COLO829 (cell line): Measurements from ENCODE around the gene NR2E1.

ENCODE experiments used
- DNase-seq: peaks from one replicate; pipeline ENCODE4 v3.0.0; 2012; ENCODE audit warnings: low spot score

Gene NR2E1

GRCh38 chr6:108171918-108172516, 6.2 kb downstream of the NR2E1 start:
- DNase-seq: no peak

- no peak for DNase-seq
Measured at GRCh38 chr6:108174371-108175175, 8.8 kb downstream of the NR2E1 start.

GRCh38 chr6:108175176-108175591, 9.4 kb downstream of the NR2E1 start:
- DNase-seq: no peak

DNA sequence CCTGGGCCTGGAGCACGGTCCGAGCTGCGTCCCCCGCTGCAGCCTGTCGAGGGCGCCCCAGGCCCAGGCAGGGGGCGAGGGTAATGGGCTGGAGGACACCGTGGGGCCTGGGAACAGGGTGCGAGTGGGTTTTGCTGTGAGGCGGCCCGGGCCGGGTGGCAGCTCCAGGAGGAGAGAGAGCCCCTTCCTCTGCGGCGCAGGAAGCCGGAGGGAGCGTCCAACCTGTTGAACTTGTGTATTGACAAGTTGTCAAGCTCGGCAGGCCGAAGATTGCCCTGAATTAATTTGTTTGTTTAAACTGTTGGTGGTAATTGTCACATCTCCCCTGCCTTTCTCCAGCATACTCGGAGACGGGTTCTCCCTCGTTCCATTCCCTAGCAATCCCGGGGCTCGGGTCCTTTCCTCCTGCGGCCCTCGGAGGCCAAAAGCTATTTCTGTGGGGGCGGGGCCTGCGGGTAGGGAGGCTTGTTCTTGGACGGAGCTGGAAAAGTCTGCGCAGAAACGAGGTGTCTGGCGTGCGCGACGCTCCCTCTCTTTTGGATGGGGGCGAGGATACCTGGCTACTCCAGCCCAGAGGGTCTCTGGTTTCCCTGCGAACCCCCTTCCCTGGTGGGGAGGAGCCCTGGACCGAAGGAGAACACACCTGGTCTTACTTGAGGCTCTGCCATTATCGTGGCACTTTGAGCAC, 9.9 kb downstream of the NR2E1 start:
- DNase-seq: no peak

DNA sequence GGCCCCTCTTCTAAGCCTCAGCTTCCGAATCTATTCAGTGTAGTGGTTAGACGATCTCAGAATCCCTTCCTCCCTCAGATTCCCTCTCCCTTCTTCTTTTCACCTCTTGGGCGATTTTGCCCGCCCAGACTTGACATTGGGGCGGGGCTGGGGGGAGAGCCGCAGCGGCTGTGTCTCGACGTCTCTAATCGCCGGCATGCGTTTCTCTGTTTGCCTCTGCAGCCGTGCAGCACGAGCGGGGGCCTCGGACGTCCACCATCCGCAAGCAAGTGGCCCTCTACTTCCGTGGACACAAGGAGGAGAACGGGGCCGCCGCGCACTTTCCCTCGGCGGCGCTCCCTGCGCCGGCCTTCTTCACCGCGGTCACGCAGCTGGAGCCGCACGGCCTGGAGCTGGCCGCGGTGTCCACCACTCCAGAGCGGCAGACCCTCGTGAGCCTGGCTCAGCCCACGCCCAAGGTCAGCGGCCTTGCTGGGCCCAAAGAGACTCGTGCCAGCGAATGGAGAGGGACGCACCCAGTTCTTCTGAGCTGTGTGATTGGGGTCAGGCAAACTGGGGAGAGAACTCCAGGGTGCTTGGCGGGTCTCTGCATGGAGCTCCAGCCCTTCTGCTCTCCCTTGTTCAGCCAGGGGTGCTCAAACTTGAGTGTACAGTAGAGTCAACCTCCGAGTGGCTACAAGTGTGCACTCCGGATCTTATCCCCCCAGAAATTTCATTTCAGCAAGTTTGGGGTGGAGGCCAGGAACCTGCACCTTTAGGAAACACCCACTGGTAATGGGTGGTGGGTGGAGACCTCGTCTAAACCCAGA, 10.7 kb downstream of the NR2E1 start:
- no peak for DNase-seq

DNA sequence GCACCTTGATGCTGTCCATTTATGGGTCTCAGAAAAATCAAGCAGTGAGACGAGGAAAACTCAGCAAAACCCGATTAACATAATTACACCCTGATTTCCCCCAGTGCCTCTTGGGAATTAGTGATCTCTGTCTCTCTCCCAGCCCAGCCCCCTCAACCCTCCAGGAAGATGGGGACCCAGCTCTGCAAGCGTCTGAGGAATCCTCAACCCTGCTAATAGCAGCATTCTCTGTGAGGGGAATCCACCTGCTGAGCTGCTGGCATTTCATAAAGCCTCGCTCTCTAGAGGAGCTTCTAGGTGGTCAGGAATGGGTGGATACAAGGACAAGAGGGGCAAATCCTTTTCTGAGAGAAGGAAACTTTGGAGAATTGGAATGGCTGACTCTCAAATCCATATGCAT, 13.9 kb downstream of the NR2E1 start:
- no peak for DNase-seq

- no peak for DNase-seq
Measured at GRCh38 chr6:108180266-108180665, 14.4 kb downstream of the NR2E1 start.

- no peak for DNase-seq
Measured at GRCh38 chr6:108180776-108181175, 15.0 kb downstream of the NR2E1 start.

DNA sequence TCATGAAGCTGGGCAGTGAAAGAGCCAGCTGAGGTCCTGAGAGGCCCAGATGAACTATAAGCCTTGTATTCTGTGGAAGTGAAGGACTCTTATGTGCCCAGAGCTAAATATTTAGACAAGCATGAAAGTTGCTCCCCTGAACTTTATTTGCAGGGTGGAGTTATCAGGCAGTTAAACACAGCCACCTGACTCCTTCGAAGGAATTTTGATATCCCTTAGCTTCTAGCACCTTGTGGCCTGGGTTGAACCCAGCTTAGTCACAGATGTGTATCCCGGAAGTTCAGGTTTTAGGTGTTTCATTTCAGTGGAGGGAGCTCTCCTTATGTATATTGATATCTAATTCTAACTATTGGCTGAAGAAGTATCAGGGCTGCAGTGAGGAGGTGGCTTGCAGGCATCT, 20.4 kb downstream of the NR2E1 start:
- DNase-seq: no peak

DNA sequence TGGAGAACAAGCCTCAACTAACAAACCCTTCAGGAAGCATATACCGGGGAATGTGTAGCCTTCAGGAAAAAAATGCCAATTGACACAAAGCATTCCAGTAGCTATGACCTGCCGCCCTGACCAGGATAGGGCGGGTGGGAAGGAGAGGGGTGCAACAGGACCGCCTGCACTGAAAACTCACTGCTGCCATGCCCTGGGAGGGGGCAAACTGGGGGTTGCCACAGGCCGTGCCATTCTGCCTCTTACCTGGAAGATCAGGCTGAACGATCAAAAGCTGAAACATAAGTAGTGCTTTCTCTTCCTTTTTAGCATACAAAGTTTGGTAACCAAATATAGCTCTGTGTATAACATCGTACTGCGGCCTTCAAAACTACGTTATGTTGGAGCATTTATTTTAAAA, 21.7 kb downstream of the NR2E1 start:
- no peak for DNase-seq

GRCh38 chr6:108193131-108193530, 27.3 kb downstream of the NR2E1 start:
- no peak for DNase-seq

- no peak for DNase-seq
Measured at GRCh38 chr6:108193835-108194234, 28.0 kb downstream of the NR2E1 start.

- DNase-seq: no peak
Measured at GRCh38 chr6:108194503-108194902, 28.7 kb downstream of the NR2E1 start.

DNA sequence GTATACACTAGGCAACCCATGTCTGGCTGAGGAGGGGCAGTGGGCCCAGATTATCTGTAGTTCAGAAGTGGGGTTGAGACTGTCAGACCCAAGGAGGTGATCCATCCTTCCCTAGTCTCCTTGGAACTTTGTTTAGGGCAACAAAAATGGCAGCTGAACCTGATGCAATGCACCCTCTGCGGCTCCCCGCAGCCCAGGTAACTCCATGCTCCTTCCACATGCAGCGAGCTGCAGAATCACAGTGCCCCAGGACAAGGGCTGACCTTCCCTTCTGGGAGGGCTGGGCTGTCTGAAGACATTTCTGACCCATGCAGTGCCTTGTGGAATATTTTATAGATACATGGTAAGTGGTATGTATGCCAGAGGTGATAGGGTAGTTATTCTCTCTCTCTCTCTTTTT, 29.4 kb downstream of the NR2E1 start:
- no peak for DNase-seq

DNA sequence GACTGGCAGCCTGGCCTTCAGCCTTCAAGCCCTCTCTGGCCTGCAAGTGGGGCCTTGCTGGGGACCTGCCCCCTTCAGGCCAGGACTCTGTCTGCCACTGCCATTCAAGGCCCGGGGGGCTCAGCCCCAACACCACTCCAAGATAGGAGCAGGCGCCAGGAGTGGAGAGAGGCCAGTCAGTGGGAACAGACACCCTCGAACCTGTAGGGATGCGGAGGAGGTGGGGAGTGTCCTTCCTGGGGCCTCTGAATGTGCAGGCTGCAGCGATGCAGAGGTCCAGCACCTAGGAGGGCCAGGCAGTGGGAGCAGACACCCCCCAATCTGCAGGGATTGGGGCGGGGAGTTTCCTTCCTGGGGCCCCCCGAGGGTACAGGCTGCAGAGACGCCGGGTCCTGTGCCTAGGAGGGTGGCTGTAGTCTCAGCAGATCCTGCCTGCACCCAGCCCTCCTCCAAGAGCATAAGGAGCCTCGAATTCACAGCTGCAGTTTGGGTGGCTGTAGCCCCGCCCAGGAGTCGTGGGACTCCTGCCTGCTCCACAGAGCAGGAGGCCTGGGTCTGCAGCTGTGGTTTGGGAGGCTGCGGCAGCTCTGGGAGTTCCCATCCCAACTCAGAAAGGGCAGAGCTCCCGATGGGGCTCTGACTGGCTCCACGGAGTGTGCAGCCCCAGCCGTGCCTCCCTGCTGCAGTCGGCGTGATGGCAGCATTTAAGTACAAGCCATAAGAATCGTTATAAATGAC, 33.1 kb downstream of the NR2E1 start:
- DNase-seq: no peak

DNA sequence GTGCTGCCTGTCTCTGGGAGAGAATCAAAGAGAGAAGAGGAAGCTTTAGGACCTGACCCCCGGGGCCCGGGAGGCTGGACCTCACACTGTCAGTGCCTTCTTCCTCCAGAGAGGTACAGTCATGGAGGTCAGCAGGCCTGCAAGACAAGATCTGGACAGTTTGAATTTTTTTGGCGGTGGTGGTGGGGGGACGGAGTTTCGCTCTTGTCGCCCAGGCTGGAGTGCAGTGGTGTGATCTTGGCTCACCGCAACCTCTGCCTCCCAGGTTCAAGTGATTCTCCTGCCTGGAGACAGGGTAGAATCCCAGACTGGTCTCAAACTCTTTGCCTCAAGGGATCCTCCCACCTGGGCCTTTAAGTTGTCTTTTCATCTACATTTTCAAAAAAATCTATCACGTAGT, 34.4 kb downstream of the NR2E1 start:
- no peak for DNase-seq

DNA sequence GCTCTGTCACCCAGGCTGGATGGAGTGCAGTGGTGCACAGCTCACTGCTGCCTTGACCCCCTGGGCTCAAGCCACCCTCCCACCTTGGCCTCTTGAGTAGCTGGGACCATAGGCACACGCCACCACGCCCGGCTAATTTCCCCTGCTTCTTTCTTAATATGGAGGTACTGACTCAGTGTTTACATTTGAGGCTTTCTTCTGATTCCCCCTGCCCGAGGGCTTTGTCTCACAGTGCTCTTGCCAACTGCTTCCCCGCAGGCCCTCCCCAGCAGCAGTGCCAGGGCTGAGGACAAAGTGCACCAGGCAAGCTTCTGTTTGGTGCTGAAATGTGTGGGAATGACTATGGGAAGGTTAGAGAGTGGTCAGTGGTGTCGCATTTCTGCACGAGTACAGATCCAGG, 34.8 kb downstream of the NR2E1 start:
- DNase-seq: no peak

DNA sequence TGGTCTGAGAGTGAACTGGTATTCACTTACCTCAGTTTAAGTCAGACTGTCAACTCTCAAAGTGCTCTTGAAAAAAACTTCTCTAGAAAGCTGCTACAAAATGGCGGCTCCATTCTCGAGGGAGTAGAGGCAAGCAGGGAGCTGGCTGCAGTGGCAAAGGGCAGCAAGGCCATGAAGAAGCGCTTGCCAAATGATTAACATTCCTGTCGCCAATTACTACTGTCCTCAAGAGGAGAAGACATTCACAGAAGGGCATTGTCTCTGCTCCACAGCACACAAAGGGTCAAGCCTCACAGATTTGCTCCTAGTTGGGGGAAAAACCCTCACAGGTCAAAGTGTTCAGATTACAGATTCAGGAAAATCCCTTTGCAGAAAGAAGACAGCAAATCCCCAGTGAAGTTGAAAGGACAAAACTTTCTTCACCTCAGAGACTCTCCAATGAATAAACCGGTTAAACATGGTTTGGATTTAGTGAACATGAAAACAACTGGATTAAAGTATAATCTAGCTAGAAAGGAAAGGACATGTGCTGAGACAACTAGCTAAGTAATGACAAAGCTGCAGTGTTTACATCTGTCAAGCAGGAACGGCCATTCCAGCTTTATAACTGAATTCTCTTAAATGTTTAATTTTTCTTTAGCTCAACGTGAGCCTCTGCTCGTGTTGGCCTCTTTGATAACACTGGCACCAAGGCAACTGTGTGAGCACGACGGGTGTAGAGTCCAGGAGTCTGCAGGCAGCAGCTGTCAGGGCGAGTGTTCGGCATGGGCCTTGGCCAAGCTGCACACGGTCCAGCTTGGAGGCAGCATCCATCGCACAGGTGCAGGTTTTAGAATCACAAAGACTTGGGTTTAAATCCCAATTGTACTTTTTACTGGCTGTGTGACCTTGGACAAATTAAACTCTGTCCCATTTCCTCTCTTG, 37.6 kb downstream of the NR2E1 start:
- no peak for DNase-seq

DNA sequence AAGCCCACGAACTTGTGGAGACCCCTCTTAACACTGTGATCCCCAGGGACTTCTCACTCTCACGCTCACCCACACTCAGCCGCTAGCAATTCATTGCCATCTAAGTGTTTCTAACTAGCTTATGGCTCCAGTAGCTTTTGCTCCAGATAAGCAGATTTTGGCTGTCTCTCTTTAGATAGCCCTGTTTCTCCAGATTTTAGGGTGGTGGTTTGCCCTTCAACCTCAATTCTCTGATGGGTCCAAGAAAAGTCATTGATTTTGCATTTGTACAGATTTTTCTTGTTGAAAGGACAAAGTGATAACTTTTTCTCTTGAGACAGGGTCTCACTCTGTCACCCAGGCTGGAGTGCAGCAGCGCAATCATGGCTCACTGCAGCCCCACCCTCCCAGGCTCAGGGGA, 41.2 kb downstream of the NR2E1 start:
- DNase-seq: no peak

GRCh38 chr6:108209738-108210137, 43.9 kb downstream of the NR2E1 start:
- no peak for DNase-seq

GRCh38 chr6:108210556-108210955, 44.7 kb downstream of the NR2E1 start:
- no peak for DNase-seq
